Skin of body (tissue), 2 donors: ENCODE results near the gene SDR39U1. TPM values are rescaled to one million over a fixed set of nuclear protein-coding genes. Genes with fewer than 3 reads are reported as not detected.

Experiments used
- DNase-seq: peaks from one replicate; lab custom pipeline; 2025; lab: John Stamatoyannopoulos, UW
- total RNA-seq: library from RNA; depleted of rRNA; stranded (reverse); fragments of >200 nt; gene quantifications from one replicate; pipeline ENCODE4 v1.2.3, GENCODE V29; 2014

SDR39U1 gene
- total RNA-seq, 1 donor from 2014 or later, result 13.5 TPM

GRCh38 chr14:24411443-24412389 is 30.9 kb downstream of the SDR39U1 start:
- DNase-seq, result peak; percentile 59

GRCh38 chr14:24409956-24410355 is 32.6 kb downstream of the SDR39U1 start:
- no peak for DNase-seq

- DNase-seq, result no peak
Observed at GRCh38 chr14:24409192-24409591, 33.4 kb downstream of the SDR39U1 start.

GRCh38 chr14:24408764-24409163 is 33.8 kb downstream of the SDR39U1 start:
- no peak for DNase-seq

GRCh38 chr14:24407608-24408325 is 34.8 kb downstream of the SDR39U1 start:
- DNase-seq, result no peak

GRCh38 chr14:24406416-24406815 is 36.2 kb downstream of the SDR39U1 start:
- DNase-seq, result no peak

GRCh38 chr14:24404814-24405213 is 37.8 kb downstream of the SDR39U1 start:
- no peak for DNase-seq

GRCh38 chr14:24403294-24403998 is 39.1 kb downstream of the SDR39U1 start:
- no peak for DNase-seq

GRCh38 chr14:24401810-24402702 is 40.5 kb downstream of the SDR39U1 start:
- no peak for DNase-seq

GRCh38 chr14:24399999-24400718 is 42.4 kb downstream of the SDR39U1 start:
- DNase-seq, result no peak

GRCh38 chr14:24399447-24399822 is 43.1 kb downstream of the SDR39U1 start:
- no peak for DNase-seq

- peak; percentile 87 for DNase-seq
Observed at GRCh38 chr14:24398653-24399446, 43.7 kb downstream of the SDR39U1 start, which contains the start of gene NYNRIN. Gene NYNRIN, plus strand, starts transcription at chr14:24399003. Its CDS starts 244 bp downstream, at chr14:24399247.

GRCh38 chr14:24398293-24398652 is 44.3 kb downstream of the SDR39U1 start:
- DNase-seq, result peak; percentile 81

GRCh38 chr14:24397639-24398292 is 44.8 kb downstream of the SDR39U1 start:
- no peak for DNase-seq

GRCh38 chr14:24395609-24396582 is 46.7 kb downstream of the SDR39U1 start:
- DNase-seq, result no peak

- no peak for DNase-seq
Observed at GRCh38 chr14:24394275-24394674, 48.3 kb downstream of the SDR39U1 start.

- no peak for DNase-seq
Observed at GRCh38 chr14:24392325-24393091, 50.1 kb downstream of the SDR39U1 start.
